NB4 (cell line): ENCODE measurements around the gene GPR183.

Experiments
- DNase-seq: peaks from one replicate; pipeline ENCODE4 v3.0.0; 2010; ENCODE audit warnings: low read depth
- H3K4me3 ChIP-seq: one replicate; pipeline ENCODE4 v1.5.1; 2011; ENCODE audit warnings: mild to moderate bottlenecking, low read depth, low read length, moderate library complexity
- MYC ChIP-seq: IDR thresholded peaks from 2 replicates; pipeline ENCODE4 v1.6.1; 2011; ENCODE audit warnings: low read depth, low read length
- POLR2A ChIP-seq: IDR thresholded peaks from 2 replicates; pipeline ENCODE4 v1.6.1; 2011; ENCODE audit warnings: mild to moderate bottlenecking; ENCODE audit not compliant: insufficient read length; ENCODE audit errors: extremely low read depth
- TF ChIP-seq, protein P1 (sequence below): IDR thresholded peaks from one replicate; pipeline ENCODE4 v1.5.1; 2012; ENCODE audit warnings: low read depth, low read length
- TF ChIP-seq, protein P2 (sequence below): IDR thresholded peaks from 2 replicates; pipeline ENCODE4 v1.6.1; 2011; ENCODE audit warnings: low read depth, low read length

Gene GPR183

DNA sequence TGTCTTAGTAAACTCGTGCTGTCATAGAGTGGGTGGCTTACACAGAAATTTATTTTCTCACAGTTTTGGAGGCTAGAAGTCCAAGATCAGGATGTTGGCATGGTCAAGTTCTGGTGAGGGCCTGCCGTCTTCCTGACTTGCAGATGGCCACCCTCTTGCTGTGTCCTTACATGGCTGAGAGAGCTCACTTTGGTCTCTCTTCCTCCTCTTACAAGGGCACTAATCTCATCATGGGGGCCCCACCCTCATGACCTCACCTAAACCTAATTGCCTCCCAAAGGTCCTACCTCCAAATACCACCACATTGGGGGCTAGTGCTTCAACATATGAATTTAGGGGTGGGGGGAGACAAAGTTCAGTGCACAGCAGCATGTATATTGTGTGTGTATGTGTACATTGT, 34.7 kb downstream of the GPR183 start:
- TF ChIP-seq POLR2A (no peak), MYC (no peak)
- TF ChIP-seq, protein P1, sequence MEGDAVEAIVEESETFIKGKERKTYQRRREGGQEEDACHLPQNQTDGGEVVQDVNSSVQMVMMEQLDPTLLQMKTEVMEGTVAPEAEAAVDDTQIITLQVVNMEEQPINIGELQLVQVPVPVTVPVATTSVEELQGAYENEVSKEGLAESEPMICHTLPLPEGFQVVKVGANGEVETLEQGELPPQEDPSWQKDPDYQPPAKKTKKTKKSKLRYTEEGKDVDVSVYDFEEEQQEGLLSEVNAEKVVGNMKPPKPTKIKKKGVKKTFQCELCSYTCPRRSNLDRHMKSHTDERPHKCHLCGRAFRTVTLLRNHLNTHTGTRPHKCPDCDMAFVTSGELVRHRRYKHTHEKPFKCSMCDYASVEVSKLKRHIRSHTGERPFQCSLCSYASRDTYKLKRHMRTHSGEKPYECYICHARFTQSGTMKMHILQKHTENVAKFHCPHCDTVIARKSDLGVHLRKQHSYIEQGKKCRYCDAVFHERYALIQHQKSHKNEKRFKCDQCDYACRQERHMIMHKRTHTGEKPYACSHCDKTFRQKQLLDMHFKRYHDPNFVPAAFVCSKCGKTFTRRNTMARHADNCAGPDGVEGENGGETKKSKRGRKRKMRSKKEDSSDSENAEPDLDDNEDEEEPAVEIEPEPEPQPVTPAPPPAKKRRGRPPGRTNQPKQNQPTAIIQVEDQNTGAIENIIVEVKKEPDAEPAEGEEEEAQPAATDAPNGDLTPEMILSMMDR = no peak
- TF ChIP-seq, protein P2, sequence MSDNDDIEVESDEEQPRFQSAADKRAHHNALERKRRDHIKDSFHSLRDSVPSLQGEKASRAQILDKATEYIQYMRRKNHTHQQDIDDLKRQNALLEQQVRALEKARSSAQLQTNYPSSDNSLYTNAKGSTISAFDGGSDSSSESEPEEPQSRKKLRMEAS = no peak
- H3K4me3 ChIP-seq = no peak overlapping the region
- DNase-seq = no peak

DNA sequence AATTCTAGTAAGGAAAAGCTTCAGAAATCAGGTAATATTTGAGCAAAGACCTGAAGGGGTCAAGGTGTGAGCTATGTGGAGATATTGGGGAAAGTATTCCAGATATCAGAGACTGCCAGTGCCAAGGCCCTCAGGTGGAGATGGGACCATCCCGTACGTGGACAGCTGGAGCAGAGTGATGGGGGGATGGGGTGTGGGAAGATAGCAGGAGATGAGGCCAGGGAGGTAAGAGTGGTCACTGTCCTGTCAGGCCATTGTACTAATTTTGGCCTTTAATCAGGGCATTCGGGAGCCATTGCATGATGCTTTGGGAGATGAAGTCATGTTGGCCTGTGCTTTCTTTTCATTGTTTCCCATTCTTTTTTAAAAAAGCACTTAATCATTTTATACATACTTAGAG, 36.0 kb downstream of the GPR183 start:
- TF ChIP-seq POLR2A (no peak), MYC (no peak)
- TF ChIP-seq, protein P1 = no peak
- TF ChIP-seq, protein P2 = no peak
- no peak overlapping the region for H3K4me3 ChIP-seq
- DNase-seq = no peak

DNA sequence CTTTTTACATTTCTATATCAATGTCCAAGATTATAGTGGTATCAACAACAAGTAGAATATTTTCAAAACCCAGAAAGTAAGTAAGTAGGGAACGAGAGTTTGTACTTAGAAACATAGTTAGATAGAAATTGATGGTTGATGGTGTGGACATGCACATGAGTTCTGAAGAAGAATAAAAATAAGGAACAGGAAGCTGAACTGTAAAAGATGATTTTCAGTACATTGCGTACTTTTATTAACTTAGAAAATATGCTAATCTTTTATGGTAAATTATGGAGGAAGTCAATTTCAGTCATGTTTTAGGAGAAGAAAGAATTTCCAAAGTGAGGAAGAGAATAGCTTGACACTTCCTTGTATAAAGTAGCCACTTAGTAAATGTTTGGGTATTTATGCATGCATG, 36.7 kb downstream of the GPR183 start:
- no peak overlapping the region for H3K4me3 ChIP-seq
- no peak for DNase-seq
- TF ChIP-seq MYC = no peak
- TF ChIP-seq, protein P2 = no peak
- no peak for TF ChIP-seq POLR2A
- TF ChIP-seq, protein P1 = no peak

DNA sequence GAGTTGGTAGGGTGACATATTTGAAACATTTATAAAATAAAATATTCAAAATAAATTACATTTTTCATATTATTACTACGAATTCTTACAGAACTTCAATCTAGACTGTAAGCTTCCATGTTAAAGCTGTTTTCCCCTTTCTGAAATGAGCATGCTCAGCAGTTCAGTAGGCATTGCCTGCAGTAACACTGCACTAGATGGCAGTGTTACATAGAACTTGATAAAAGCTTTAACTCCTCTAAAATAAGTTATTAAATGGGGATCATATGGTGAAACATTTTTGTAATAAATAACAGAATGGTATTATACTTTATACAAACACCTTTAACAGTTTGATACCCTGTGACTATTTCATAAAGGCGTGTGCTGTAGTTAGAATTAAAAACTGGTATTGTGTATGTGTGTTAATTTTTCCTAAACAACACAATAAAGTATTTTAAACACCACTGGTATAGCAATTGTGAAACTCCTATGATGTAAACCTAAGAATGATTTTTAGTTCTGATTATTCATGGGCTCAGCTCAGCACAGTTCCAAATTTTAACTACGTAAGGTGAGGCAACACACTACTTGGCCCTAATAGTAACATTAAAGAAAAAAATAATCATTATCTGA, 37.5 kb downstream of the GPR183 start:
- TF ChIP-seq, protein P1 = peak; percentile 47
- TF ChIP-seq MYC = no peak
- no peak overlapping the region for H3K4me3 ChIP-seq
- DNase-seq = peak; percentile 65

DNA sequence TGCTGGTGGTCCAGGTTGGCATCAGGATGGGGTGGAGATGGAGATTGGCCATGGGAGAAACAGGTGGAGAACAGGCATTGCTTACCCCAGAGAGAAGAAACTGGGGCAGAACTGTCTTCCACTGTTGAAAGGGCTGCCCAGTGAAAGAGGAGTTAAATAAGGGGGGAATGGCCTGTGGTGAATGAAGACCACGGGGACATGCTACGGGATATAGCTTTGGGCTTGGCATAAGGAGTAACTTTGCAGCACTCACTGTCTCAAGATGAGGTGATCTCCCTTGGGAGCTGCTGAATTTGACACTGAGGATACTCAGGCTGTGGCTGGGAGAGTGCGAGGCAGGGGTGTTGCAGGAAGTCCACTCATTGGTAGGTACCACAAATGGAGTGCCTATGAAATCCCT, 38.4 kb downstream of the GPR183 start:
- no peak for DNase-seq
- TF ChIP-seq POLR2A (no peak), MYC (no peak)
- TF ChIP-seq, protein P1 = no peak
- TF ChIP-seq, protein P2 = no peak
- H3K4me3 ChIP-seq = no peak overlapping the region

DNA sequence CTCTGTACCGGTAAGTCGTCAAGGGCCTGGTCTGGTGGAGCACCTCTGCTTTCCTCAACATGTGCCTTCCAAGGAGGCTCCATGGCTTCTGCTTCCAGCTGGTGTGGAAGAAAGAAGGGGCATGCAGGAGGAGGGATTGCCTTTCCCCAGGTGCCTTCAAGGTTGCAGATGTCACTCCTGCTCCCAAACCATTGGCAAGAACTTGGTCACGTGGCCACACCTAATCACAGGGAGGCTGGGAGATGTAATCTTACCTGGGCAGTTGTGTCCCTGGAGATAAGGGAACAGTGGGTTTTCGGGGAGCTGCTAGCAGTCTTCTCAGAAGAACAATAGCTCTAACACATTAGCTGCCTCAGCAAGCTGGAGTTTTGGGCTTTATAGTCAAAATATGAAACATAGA, 39.3 kb downstream of the GPR183 start:
- H3K4me3 ChIP-seq = no peak overlapping the region
- TF ChIP-seq, protein P2 = no peak
- no peak for TF ChIP-seq MYC
- no peak for TF ChIP-seq POLR2A
- TF ChIP-seq, protein P1 = no peak
- DNase-seq = no peak
